ENCODE data around the gene JOSD2.

JOSD2 gene, protein sequence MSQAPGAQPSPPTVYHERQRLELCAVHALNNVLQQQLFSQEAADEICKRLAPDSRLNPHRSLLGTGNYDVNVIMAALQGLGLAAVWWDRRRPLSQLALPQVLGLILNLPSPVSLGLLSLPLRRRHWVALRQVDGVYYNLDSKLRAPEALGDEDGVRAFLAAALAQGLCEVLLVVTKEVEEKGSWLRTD

GRCh38 chr19:50511069-50511822 is at the start of gene JOSD2:
JOSD2 (minus strand) TSS chr19:50511191; CDS start chr19:50510431, 760 bp downstream.
- DNase-seq (ENCODE audit: low spot score): peak; percentile 98

DNA sequence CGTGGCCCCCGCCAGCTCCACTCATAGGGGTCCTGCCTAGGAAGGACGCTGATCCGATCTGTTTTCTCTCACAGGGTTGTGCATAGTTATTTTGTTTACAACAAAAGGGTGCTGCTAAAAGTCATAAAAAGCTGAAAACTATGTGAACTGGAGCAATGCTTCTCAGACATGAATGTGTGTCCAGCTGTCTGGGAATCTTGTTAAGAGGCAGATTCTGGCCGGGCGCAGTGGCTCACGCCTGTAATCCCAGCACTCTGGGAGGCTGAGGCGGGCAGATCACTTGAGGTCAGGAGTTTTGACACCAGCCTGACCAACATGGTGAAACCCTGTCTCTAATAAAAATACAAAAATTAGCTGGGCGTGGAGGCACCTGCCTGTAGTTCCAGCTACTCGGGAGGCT is 48.6 kb upstream of the JOSD2 start:
- no peak for DNase-seq (ENCODE audit: low spot score)

- no peak for DNase-seq (ENCODE audit: low spot score)
Observed at GRCh38 chr19:50558449-50558848, 47.5 kb upstream of the JOSD2 start.

- no peak for DNase-seq (ENCODE audit: low spot score)
Observed at GRCh38 chr19:50558039-50558438, 47.0 kb upstream of the JOSD2 start.

DNA sequence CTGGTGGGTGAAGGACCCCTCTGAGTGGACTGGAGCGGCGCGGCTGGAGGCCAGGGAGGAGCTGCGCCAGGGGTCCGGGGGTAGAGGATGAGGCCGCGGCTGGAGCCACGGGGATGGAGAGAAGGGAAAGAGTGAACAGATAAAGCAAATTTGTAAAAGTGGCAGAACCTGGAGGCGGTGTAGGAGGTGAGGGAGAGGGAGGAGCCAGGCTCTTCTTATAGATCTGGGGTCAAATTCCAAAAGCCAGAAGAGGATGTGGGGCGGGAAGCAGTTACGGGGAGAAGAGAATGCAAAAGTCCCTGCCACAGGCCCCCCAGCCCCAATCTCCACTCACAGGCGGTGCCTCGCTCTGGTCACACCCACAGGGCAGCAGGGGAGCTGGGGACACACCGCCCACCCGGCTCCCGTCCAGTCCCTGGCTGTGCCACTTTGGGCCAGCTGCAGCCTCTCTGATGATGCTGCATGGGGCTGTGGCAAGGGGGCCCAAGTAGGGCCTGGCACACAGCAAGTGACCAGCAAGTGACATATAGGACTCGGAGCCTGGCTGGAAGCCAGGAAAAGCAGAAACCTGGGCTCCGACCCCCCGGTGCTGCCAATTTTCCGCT is 46.1 kb upstream of the JOSD2 start:
- DNase-seq (ENCODE audit: low spot score): no peak

- DNase-seq (ENCODE audit: low spot score): peak; percentile 90
Observed at GRCh38 chr19:50556282-50557008, 45.5 kb upstream of the JOSD2 start.

DNA sequence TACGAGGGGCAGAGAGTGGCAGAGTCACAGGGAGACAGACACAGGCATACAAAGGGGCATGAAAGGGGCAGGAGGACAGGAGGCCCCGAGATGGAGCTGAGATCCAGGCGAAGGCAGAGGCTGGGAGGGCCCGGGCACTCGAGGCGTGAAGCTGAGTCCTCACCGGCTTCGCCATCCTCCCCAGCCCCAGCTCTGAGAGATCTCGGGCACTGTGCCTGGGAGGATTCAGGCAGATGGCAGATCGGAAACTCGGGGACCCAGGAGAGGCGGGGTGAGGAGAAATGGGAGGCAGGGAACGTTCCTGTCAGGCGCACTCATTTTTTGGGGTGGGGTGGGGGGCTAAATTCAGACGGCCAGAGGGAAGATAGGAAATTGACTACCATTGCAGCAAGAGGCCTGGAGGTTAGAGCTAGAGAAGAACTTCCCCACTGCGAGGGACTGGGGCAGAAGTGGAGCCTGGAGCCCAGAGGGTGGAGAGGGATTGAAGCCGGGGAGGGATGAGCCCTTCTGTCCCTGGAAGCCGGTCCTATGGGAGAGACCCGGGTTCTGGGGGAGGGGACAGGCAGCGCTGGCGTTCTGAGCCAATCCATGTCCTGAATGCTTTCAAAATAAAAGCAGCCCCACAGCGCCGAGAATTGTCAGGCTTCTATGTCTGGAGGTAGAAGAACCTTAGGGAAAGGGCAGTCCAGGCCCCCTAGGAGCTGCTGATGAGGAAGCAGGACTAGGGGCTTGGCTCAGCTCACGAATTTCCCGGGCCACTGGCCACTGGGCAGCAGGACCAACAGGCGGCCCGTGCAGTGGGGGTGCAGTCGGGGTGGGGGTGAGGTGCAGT is 44.7 kb upstream of the JOSD2 start:
- no peak for DNase-seq (ENCODE audit: low spot score)

- DNase-seq (ENCODE audit: low spot score): no peak
Observed at GRCh38 chr19:50555033-50555432, 44.0 kb upstream of the JOSD2 start.

DNA sequence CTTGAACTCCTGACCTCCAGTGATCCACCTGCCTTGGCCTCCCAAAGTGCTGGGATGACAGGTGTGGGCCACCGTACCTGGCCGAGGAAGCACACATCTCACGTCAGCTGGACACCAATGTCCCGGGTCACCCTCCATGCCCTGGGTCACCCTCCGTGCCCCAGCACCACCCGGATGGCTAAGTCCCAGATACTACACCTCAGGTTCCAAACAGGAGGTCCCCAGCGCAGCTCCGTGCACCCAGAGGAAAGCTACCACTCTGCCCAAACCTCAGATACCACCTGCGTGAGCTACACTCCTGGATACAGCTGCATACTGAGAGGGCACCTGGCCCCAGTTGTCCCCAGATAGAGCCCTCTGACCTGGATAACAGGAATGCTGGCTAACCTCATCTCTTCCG is 43.2 kb upstream of the JOSD2 start:
- no peak for DNase-seq (ENCODE audit: low spot score)

- no peak for DNase-seq (ENCODE audit: low spot score)
Observed at GRCh38 chr19:50553134-50553703, 42.2 kb upstream of the JOSD2 start.

- DNase-seq (ENCODE audit: low spot score): no peak
Observed at GRCh38 chr19:50552540-50552939, 41.5 kb upstream of the JOSD2 start.

GRCh38 chr19:50551715-50552187 is 40.8 kb upstream of the JOSD2 start:
- no peak for DNase-seq (ENCODE audit: low spot score)

- DNase-seq (ENCODE audit: low spot score): no peak
Observed at GRCh38 chr19:50551034-50551714, 40.2 kb upstream of the JOSD2 start.

GRCh38 chr19:50550594-50550966 is 39.6 kb upstream of the JOSD2 start:
- no peak for DNase-seq (ENCODE audit: low spot score)

- DNase-seq (ENCODE audit: low spot score): no peak
Observed at GRCh38 chr19:50549927-50550593, 39.1 kb upstream of the JOSD2 start.

GRCh38 chr19:50549059-50549926 is 38.3 kb upstream of the JOSD2 start:
- DNase-seq (ENCODE audit: low spot score): no peak

DNA sequence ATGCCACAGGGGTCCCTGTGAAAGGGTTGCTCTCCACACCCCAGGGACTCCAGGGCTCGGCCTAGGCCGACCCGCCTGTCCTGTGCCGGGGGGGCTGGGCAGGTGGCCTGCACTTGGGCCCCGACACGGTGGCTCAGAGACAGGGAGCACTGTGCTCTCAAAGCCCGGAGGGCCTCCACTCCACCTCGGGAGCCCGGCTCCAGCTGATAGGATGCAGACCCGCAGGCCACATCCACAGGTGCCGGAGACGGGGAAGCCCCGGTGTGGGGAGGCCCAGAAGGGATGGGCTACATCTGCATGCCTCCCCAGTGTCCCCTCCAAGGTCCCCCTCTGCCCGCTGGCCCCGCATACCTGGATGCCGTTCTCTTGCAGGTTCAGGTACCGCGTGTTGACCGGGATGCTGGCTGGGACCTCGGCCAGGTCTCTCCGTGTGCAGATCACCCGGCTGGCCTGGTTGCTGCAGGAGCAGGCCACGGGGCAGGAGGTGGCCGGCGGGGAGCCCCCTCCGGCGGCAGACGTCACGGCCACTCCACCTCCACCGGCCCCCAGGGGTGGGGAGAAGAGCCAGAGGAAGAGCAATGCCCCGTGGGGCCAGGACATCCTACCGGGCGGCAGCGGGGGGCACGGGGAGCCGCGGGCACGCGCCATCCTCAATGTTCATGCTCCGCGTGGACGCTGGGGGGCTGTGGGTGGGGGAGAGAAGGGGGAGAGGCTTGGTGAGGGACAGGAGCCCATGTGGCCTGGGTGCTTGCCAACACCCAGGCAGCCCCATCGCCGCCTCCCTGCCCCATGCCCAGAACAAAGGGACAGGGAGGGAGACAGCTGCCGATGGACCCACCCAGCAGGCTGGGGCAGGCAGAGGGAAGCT is 37.4 kb upstream of the JOSD2 start:
- DNase-seq (ENCODE audit: low spot score): no peak

All from HuH-7.5 (cell line).